Neural cell (in vitro differentiated cells): ENCODE measurements around the gene ANTXR2. TPM values are rescaled to one million over a fixed set of nuclear protein-coding genes. Genes with fewer than 3 reads are reported as not detected.

ENCODE experiments used
- H2AFZ ChIP-seq: fragments of 200-600, 300-800 bp; sonication (generic), shearing (Covaris generic); 2 replicates; pipeline ENCODE4 v1.6.0; 2014; ENCODE audit warnings: low read depth, mild to moderate bottlenecking, antibody characterized with exemption, low read length, moderate library complexity
- H3F3A ChIP-seq: fragments of 200-600 bp; shearing (Covaris generic); 2 replicates; pipeline ENCODE4 v1.6.1; 2016; ENCODE audit warnings: mild to moderate bottlenecking, moderate library complexity, mixed read lengths, antibody characterized with exemption, low read length; ENCODE audit not compliant: insufficient read depth, poor library complexity, severe bottlenecking
- H3K27ac ChIP-seq: fragments of 200-600, 300-800 bp; sonication (generic), shearing (Covaris generic); 2 replicates; pipeline ENCODE4 v1.5.1; 2014; ENCODE audit warnings: mild to moderate bottlenecking, low read length, moderate library complexity
- H3K27me3 ChIP-seq: fragments of 300-800, 200-600 bp; sonication (generic), shearing (Covaris generic); 2 replicates; pipeline ENCODE4 v1.6.0; 2014; ENCODE audit warnings: mild to moderate bottlenecking, low read depth, low read length, moderate library complexity; ENCODE audit not compliant: insufficient read depth
- H3K36me3 ChIP-seq: fragments of 300-800, 200-600 bp; sonication (generic), shearing (Covaris generic); 2 replicates; pipeline ENCODE4 v1.5.1; 2014; ENCODE audit warnings: mild to moderate bottlenecking, antibody characterized with exemption, low read length, moderate library complexity; ENCODE audit not compliant: insufficient read depth
- H3K4me2 ChIP-seq: fragments of 300-800, 200-600 bp; sonication (generic), shearing (Covaris generic); 2 replicates; pipeline ENCODE4 v1.6.0; 2014; ENCODE audit warnings: mild to moderate bottlenecking, low read length
- H3K4me3 ChIP-seq: fragments of 300-800, 200-600 bp; sonication (generic), shearing (Covaris generic); 2 replicates; pipeline ENCODE4 v1.5.1; 2014; ENCODE audit warnings: mild to moderate bottlenecking, low read length, moderate library complexity
- H3K79me2 ChIP-seq: fragments of 200-600 bp; shearing (Covaris generic); replicated peaks from 2 replicates; pipeline ENCODE4 v1.6.0; 2014; ENCODE audit warnings: mild to moderate bottlenecking, low read length, moderate library complexity; ENCODE audit not compliant: insufficient read depth
- H3K9ac ChIP-seq: fragments of 300-800, 200-600 bp; sonication (generic), shearing (Covaris generic); 2 replicates; pipeline ENCODE4 v1.6.1; 2016; ENCODE audit warnings: mild to moderate bottlenecking, low read length, mixed read lengths
- H3K9me2 ChIP-seq: fragments of 200-600 bp; shearing (Covaris generic); 2 replicates; pipeline ENCODE4 v1.6.1; 2016; ENCODE audit warnings: mild to moderate bottlenecking, low read length, mixed read lengths; ENCODE audit not compliant: insufficient read depth
- H3K9me3 ChIP-seq: fragments of 200-600, 300-800 bp; sonication (generic), shearing (Covaris generic); 2 replicates; pipeline ENCODE4 v1.6.1; 2016; ENCODE audit warnings: mild to moderate bottlenecking, mixed run types, low read length, moderate library complexity, mixed read lengths
- H4K20me1 ChIP-seq: fragments of 200-600 bp; shearing (Covaris generic); 2 replicates; pipeline ENCODE4 v1.6.1; 2016; ENCODE audit warnings: mild to moderate bottlenecking, mixed run types; ENCODE audit not compliant: insufficient read depth
- CTCF ChIP-seq: fragments of 450-650 bp; IDR thresholded peaks from 2 replicates; pipeline ENCODE4 v1.5.1; 2014; ENCODE audit warnings: antibody characterized with exemption, mild to moderate bottlenecking, moderate library complexity; ENCODE audit not compliant: poor library complexity, severe bottlenecking
- EP300 ChIP-seq: fragments of 450-650 bp; conservative IDR thresholded peaks from 2 replicates; pipeline ENCODE4 v1.6.1; 2014; ENCODE audit warnings: antibody characterized with exemption, mild to moderate bottlenecking, moderate library complexity; ENCODE audit not compliant: poor library complexity, severe bottlenecking
- EZH2 ChIP-seq: fragments of 200-600, 300-800 bp; shearing (Covaris generic), sonication (generic); IDR thresholded peaks from 2 replicates; pipeline ENCODE4 v1.6.1; 2014; ENCODE audit warnings: antibody characterized with exemption, low read length, borderline replicate concordance, mild to moderate bottlenecking; ENCODE audit not compliant: insufficient read depth, poor library complexity, severe bottlenecking
- MXI1 ChIP-seq: fragments of 450-650 bp; conservative IDR thresholded peaks from 2 replicates; pipeline ENCODE4 v1.6.1; 2014; ENCODE audit warnings: antibody characterized with exemption, mild to moderate bottlenecking; ENCODE audit not compliant: poor library complexity, severe bottlenecking
- POLR2AphosphoS5 ChIP-seq: IDR thresholded peaks from 2 replicates; pipeline ENCODE4 v1.6.1; 2012
- RAD21 ChIP-seq: fragments of 450-650 bp; conservative IDR thresholded peaks from 2 replicates; pipeline ENCODE4 v1.6.1; 2014; ENCODE audit warnings: antibody characterized with exemption, mild to moderate bottlenecking, moderate library complexity
- REST ChIP-seq: IDR thresholded peaks from 2 replicates; pipeline ENCODE4 v1.6.1; 2012; ENCODE audit warnings: borderline replicate concordance
- SMC3 ChIP-seq: fragments of 450-650 bp; conservative IDR thresholded peaks from 2 replicates; pipeline ENCODE4 v1.6.1; 2014; ENCODE audit warnings: antibody characterized with exemption, mild to moderate bottlenecking, moderate library complexity; ENCODE audit not compliant: poor library complexity
- TAF1 ChIP-seq: IDR thresholded peaks from 2 replicates; pipeline ENCODE4 v1.6.1; 2012; ENCODE audit warnings: low read depth
- polyA plus RNA-seq: library from polyadenylated mRNA; depleted of rRNA; stranded (reverse); fragments of >200 nt; gene quantifications from 2 replicates; pipeline ENCODE4 v1.2.3, GENCODE V29; 2014

The ANTXR2 gene
- polyA plus RNA-seq, 1 donor from 2014 or later = 31.7 TPM

- no peaks in the 10 kb centered on the region for H3K36me3 ChIP-seq
- H3K9ac ChIP-seq = no peak overlapping the region
- no peaks in the 10 kb centered on the region for H4K20me1 ChIP-seq
- peaks cover 17% of the 10 kb centered on the region for H3K79me2 ChIP-seq
- no peak overlapping the region for H3K27ac ChIP-seq
- H3K9me3 ChIP-seq = no peaks in the 10 kb centered on the region
- no peaks in the 10 kb centered on the region for H3F3A ChIP-seq
- no peak overlapping the region for H3K4me2 ChIP-seq
- H3K9me2 ChIP-seq = no peaks in the 10 kb centered on the region
- no peaks in the 10 kb centered on the region for H3K27me3 ChIP-seq
- no peak overlapping the region for H2AFZ ChIP-seq
- no peak for TF ChIP-seq CTCF
- no peak for TF ChIP-seq MXI1
- TF ChIP-seq RAD21 = no peak
- no peak for TF ChIP-seq POLR2AphosphoS5
- TF ChIP-seq EP300 = no peak
- no peak for TF ChIP-seq SMC3
- no peak for TF ChIP-seq TAF1
- TF ChIP-seq REST = no peak
- TF ChIP-seq EZH2 = no peak
- no peak overlapping the region for H3K4me3 ChIP-seq
Measured at GRCh38 chr4:80076681-80077080, 3.7 kb upstream of the ANTXR2 start.

- H3K4me3 ChIP-seq = no peak overlapping the region
- H3K27me3 ChIP-seq = no peaks in the 10 kb centered on the region
- H3K27ac ChIP-seq = no peak overlapping the region
Measured at GRCh38 chr4:80075995-80076675, 3.1 kb upstream of the ANTXR2 start.

More at GRCh38 chr4:80075995-80076675, 3.1 kb upstream of the ANTXR2 start:
- H4K20me1 ChIP-seq = no peaks in the 10 kb centered on the region
- H3K36me3 ChIP-seq = no peaks in the 10 kb centered on the region
- no peaks in the 10 kb centered on the region for H3K9me3 ChIP-seq
- H3K79me2 ChIP-seq = peaks cover 17% of the 10 kb centered on the region
- H2AFZ ChIP-seq = no peak overlapping the region
- no peaks in the 10 kb centered on the region for H3K9me2 ChIP-seq
- TF ChIP-seq SMC3 = no peak
- no peak for TF ChIP-seq MXI1
- no peak for TF ChIP-seq POLR2AphosphoS5
- no peak for TF ChIP-seq EZH2
- TF ChIP-seq RAD21 = no peak
- no peak for TF ChIP-seq REST
- no peak for TF ChIP-seq CTCF
- no peak for TF ChIP-seq EP300
- no peaks in the 10 kb centered on the region for H3F3A ChIP-seq
- H3K4me2 ChIP-seq = no peak overlapping the region
- no peak overlapping the region for H3K9ac ChIP-seq
